ENCODE measurements around the gene C2orf72.

GRCh38 chr2:231062776-231063175, 25.5 kb downstream of the C2orf72 start:
- TF ChIP-seq, protein P1, sequence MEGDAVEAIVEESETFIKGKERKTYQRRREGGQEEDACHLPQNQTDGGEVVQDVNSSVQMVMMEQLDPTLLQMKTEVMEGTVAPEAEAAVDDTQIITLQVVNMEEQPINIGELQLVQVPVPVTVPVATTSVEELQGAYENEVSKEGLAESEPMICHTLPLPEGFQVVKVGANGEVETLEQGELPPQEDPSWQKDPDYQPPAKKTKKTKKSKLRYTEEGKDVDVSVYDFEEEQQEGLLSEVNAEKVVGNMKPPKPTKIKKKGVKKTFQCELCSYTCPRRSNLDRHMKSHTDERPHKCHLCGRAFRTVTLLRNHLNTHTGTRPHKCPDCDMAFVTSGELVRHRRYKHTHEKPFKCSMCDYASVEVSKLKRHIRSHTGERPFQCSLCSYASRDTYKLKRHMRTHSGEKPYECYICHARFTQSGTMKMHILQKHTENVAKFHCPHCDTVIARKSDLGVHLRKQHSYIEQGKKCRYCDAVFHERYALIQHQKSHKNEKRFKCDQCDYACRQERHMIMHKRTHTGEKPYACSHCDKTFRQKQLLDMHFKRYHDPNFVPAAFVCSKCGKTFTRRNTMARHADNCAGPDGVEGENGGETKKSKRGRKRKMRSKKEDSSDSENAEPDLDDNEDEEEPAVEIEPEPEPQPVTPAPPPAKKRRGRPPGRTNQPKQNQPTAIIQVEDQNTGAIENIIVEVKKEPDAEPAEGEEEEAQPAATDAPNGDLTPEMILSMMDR (IDR thresholded peaks at IDR 0.05) = no peak
- no peak for TF ChIP-seq POLR2A (IDR thresholded peaks at IDR 0.05)
- TF ChIP-seq POLR2AphosphoS5 (IDR thresholded peaks at IDR 0.05) = no peak
- no peak for TF ChIP-seq EP300 (IDR thresholded peaks at IDR 0.05)

All from stomach (tissue), 4 donors.